Stimulated activated naive B cell treated with anti-CD40 and anti-IgM and Interleukin-4, amounts not matched to agents 10 μg/mL and 1 μg/mL and 100 μg/mL, for 72 hours (primary cell): ENCODE measurements around the gene CKAP2L.

Source experiments
- ATAC-seq, 2 donors: fragments of 150-1000 bp; cut with Tn5 transposase; replicated peaks; 2 replicates each; pipeline ENCODE4 v1.10.0; 2021; ENCODE audit warnings: moderate library complexity in 1 of 2
- DNase-seq: peaks from one replicate; pipeline ENCODE4 v3.0.0; 2021
- H3K27ac Mint-ChIP-seq: one replicate; pipeline ENCODE4 v1.8.0; 2022; ENCODE audit warnings: mild to moderate bottlenecking, mixed read lengths
- H3K27me3 Mint-ChIP-seq, 2 donors: one replicate each; pipeline ENCODE4 v1.8.0; 2022; ENCODE audit warnings: mixed read lengths in 2 of 2
- H3K36me3 Mint-ChIP-seq, 2 donors: one replicate each; pipeline ENCODE4 v1.8.0; 2022; ENCODE audit warnings: mixed read lengths in 2 of 2, mild to moderate bottlenecking in 1 of 2
- H3K4me1 Mint-ChIP-seq, 2 donors: one replicate each; pipeline ENCODE4 v1.8.0; 2022; ENCODE audit warnings: mixed read lengths in 2 of 2, mild to moderate bottlenecking in 1 of 2
- H3K4me3 Mint-ChIP-seq, 2 donors: one replicate each; pipeline ENCODE4 v1.8.0; 2022; ENCODE audit warnings: mild to moderate bottlenecking in 2 of 2, mixed read lengths in 2 of 2, moderate library complexity in 1 of 2
- H3K9me3 Mint-ChIP-seq, 2 donors: one replicate each; pipeline ENCODE4 v1.8.0; 2022; ENCODE audit warnings: mixed read lengths in 2 of 2, mild to moderate bottlenecking in 1 of 2

Gene CKAP2L

DNA sequence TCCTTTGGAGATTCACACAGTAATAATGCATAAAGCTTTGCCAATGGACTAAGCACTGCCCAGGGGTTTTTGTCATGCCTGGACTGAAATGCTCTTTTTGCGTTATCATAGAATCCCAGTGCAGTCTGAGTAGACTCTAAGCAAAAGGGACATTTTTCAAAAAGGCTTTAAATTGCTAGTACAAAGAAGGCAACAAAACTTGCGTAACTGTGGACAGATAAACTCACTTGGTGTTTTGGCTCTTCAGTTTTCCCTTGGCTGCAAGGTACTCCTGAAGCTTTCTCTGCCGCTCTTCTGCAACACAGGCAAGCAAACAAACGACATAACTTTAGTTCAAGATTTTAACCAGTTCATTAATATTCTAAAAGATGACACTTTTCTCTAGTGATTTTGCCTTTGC, 2.1 kb downstream of the CKAP2L start:
- no peaks in the 10 kb centered on the region for H3K36me3 Mint-ChIP-seq
- H3K4me3 Mint-ChIP-seq: no peak overlapping the region
- no peak overlapping the region for H3K27ac Mint-ChIP-seq
- ATAC-seq (no peak), DNase-seq (no peak)
- H3K4me1 Mint-ChIP-seq: peaks cover 11 to 23% of the 10 kb centered on the region in 2 donors
- no peaks in the 10 kb centered on the region for H3K27me3 Mint-ChIP-seq
- no peaks in the 10 kb centered on the region for H3K9me3 Mint-ChIP-seq

DNA sequence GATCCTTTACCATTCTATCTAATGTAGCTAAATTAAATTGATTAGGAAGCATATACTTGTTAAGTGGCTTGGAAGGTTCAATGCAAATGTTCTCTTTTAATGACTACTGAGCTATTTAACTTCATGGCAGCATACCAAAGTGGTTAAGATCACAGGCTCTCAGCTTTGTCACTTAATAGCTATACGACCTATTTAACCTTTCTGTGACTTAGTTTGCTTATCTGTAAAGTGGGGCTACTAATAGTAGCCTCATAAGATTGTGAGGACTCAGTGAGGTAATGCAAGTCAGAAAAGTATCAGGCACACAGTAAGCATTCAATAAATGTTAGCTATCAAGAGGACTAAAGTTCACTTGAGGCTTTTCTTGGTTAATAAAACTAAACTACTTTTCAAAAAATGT, 4.3 kb downstream of the CKAP2L start:
- no peaks in the 10 kb centered on the region for H3K27me3 Mint-ChIP-seq
- H3K9me3 Mint-ChIP-seq: no peaks in the 10 kb centered on the region
- H3K4me1 Mint-ChIP-seq: peaks cover 7 to 14% of the 10 kb centered on the region in 2 donors
- H3K4me3 Mint-ChIP-seq: no peak overlapping the region
- no peaks in the 10 kb centered on the region for H3K36me3 Mint-ChIP-seq
- DNase-seq (no peak), ATAC-seq (no peak)
- no peak overlapping the region for H3K27ac Mint-ChIP-seq

DNA sequence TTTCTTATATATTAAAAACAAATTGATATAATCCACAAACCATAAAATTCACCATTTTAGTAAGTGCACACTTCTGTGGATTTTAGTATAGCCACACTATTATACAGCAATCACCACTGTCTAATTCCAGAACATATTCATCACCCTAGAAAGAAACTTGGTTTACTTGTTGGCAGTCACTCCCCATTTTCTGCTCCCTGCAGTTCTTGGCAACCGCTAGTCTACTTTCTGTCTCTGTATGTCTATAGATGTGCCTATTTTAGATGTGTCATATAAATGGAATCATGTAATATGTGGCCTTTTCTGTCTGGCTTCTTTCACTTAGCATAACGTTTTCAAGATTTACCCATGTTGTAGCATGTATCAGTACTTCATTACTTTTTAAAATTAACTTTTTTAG, 5.7 kb downstream of the CKAP2L start:
- no peak overlapping the region for H3K4me3 Mint-ChIP-seq
- no peak for ATAC-seq
- no peak for DNase-seq
- no peaks in the 10 kb centered on the region for H3K9me3 Mint-ChIP-seq
- H3K4me1 Mint-ChIP-seq: peaks cover 2 to 9% of the 10 kb centered on the region in 2 donors
- no peaks in the 10 kb centered on the region for H3K36me3 Mint-ChIP-seq
- H3K27ac Mint-ChIP-seq: no peak overlapping the region
- no peaks in the 10 kb centered on the region for H3K27me3 Mint-ChIP-seq

DNA sequence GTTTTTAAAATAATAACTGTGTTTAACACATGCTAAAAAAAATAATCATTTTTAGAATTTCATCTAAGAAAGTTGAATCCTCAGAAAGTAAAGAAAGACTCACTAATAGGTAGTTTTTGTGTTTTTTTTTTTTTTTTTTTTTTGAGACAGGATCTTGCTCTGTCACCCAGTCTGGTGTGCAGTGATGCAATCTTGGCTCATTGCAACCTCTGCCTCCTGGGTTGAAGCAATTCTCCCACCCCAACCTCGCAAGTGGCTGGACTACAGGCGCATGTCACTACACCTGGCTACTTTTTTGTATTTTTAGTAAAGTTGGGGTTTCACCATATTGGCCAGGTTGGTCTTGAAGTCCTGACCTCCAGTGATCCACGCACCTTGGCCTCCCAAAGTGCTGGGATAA, 7.1 kb downstream of the CKAP2L start:
- peaks cover 0 to 9% of the 10 kb centered on the region in 2 donors for H3K4me1 Mint-ChIP-seq
- H3K27me3 Mint-ChIP-seq: no peaks in the 10 kb centered on the region
- no peaks in the 10 kb centered on the region for H3K36me3 Mint-ChIP-seq
- H3K9me3 Mint-ChIP-seq: no peaks in the 10 kb centered on the region
- DNase-seq (no peak), ATAC-seq (no peak)
- H3K27ac Mint-ChIP-seq: no peak overlapping the region
- no peak overlapping the region for H3K4me3 Mint-ChIP-seq

DNA sequence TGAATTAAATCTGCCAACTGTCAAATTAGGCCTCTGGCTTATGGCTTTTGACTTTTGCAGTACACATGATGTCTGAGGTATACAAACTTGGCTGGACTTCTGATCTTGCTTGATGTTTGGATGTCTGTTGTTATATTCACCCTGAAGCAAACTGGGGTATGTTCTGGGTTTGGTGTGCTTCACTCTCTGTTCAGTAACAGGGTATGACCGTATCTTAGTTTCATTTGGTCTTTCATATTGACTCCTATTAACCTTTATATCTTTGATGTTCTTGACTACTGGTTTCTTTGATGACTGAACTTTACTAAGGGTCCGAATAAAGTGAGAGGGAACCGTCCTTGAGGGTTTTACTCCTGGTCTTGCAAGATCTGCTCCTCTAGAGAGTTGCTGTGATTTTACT, 8.2 kb downstream of the CKAP2L start:
- Mint-ChIP-seq H3K9me3 (no peaks in the 10 kb centered on the region), H3K27ac (no peak overlapping the region), H3K36me3 (no peaks in the 10 kb centered on the region), H3K4me3 (no peak overlapping the region), H3K27me3 (no peaks in the 10 kb centered on the region), H3K4me1 (peaks cover 0 to 9% of the 10 kb centered on the region in 2 donors)
- DNase-seq (no peak), ATAC-seq (no peak)

DNA sequence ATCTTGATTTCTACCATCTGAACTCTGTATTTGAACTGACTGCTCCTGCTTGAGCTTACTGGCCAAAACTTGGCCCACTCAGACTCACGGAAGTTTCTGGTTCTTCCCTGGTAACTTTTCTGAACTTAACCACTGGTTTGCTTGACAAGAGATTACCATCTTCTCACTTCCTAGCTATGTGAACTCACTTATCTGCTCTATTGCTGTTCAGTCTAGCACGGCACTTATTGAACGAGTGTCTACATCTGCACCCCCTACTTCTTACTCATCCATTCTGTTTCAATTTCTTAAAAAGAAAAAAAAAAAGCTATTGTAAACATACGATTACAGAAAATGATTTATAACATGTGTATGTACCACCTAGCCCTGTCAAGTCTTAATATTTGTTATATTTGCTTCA, 9.0 kb downstream of the CKAP2L start:
- DNase-seq (no peak), ATAC-seq (no peak)
- no peaks in the 10 kb centered on the region for H3K27me3 Mint-ChIP-seq
- no peak overlapping the region for H3K27ac Mint-ChIP-seq
- no peaks in the 10 kb centered on the region for H3K36me3 Mint-ChIP-seq
- no peaks in the 10 kb centered on the region for H3K9me3 Mint-ChIP-seq
- H3K4me1 Mint-ChIP-seq: peaks cover 0 to 9% of the 10 kb centered on the region in 2 donors
- no peak overlapping the region for H3K4me3 Mint-ChIP-seq

DNA sequence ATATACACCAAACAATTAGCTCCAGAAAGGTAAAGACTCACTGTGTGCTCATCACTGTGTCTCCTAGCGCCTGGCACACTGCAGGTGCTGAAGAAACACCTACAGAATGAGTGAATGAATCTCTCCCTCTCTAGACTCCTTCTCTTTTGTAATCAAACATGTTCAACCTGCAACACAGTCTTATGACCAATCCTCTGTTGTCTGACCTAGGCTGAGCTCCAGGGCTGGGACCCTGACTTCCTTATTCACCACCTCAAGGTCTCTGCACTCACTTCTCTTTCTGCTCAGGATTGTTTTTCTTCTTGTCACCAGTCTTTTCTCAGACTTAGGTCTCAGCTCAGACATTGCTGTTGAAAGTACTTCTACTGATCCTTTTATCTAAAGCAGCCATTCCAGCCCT, 9.8 kb downstream of the CKAP2L start:
- Mint-ChIP-seq H3K4me1 (peaks cover 5 to 16% of the 10 kb centered on the region in 2 donors), H3K27me3 (no peaks in the 10 kb centered on the region), H3K4me3 (no peak overlapping the region), H3K9me3 (no peaks in the 10 kb centered on the region), H3K36me3 (no peaks in the 10 kb centered on the region), H3K27ac (no peak overlapping the region)
- ATAC-seq: peak in 1 of 2 donors; percentile 56
- DNase-seq: no peak

DNA sequence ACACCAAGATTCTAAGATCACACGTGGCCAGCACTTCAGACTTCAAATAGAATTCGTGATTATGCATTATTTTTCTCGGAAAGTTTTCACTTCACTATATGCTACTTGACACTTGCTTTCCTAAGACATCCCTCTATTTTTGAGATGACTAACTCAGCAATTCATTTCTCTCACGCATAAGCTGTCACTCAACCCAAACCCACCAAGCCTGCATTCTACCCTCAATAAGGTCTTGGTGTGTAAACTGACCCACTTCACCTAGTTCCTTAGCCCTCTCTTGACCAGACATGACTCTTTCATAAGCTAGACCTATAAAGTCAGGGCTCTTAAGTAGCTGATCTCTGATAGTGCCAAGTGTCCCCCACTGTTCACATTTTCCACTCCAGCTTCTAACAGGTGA, 11.7 kb downstream of the CKAP2L start:
- Mint-ChIP-seq H3K4me1 (peaks cover 5 to 16% of the 10 kb centered on the region in 2 donors), H3K9me3 (no peaks in the 10 kb centered on the region), H3K27me3 (no peaks in the 10 kb centered on the region), H3K4me3 (no peak overlapping the region), H3K27ac (no peak overlapping the region), H3K36me3 (no peaks in the 10 kb centered on the region)
- DNase-seq (no peak), ATAC-seq (no peak)

DNA sequence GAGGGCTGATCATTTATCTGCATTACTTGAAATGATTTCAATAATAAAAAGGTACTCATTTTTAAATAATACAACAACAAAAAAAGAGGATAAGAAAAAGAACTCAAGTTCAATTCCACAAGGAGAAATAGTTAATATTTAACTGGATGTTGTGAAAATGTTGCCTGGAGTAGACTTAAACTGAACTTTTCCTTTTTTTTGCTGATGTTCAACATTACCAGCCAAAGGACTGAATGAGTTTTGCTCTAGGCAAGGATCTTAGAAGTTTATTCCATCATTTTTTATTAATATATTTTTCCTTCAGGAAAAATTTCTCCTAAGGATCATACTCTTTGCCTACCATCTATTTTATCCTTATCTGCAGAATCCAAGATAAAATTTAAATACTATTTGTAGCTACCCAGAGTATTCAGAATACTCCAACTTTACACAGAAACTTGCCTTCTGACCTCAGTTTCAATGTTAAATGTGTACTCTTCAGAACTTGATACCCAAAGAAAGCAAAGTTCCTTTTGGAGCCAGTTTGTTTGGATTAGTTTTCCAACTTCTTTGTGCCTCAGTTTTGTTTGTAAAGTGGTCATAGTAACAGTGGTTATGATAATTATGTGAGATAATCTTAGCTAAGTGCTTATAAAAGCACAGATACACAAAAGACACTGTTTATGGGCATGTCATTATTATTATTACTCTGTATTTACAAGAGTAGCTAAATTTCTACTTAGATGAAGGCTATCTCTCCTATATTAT, 12.8 kb downstream of the CKAP2L start:
- Mint-ChIP-seq H3K27ac (no peak overlapping the region), H3K4me3 (no peak overlapping the region), H3K27me3 (no peaks in the 10 kb centered on the region), H3K4me1 (peaks cover 5 to 16% of the 10 kb centered on the region in 2 donors), H3K36me3 (no peaks in the 10 kb centered on the region), H3K9me3 (no peaks in the 10 kb centered on the region)
- ATAC-seq (no peak), DNase-seq (no peak)

DNA sequence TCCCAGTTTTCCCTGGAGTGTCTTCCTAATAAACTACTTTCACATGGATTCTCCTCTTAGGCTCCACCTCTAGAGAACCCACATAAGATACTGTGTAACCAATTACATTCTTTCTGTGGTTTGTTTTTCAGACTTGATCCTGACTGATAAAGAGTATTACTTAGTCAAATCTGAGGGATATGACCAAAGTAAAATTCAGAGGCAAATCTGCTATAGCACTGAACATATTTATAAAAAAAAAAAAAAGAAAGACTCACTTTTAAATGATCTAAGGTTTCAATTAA, 13.9 kb downstream of the CKAP2L start:
- H3K27ac Mint-ChIP-seq: no peak overlapping the region
- H3K36me3 Mint-ChIP-seq: no peaks in the 10 kb centered on the region
- ATAC-seq: no peak
- no peaks in the 10 kb centered on the region for H3K27me3 Mint-ChIP-seq
- H3K4me1 Mint-ChIP-seq: peaks cover 5 to 16% of the 10 kb centered on the region in 2 donors
- no peaks in the 10 kb centered on the region for H3K9me3 Mint-ChIP-seq
- no peak overlapping the region for H3K4me3 Mint-ChIP-seq
- no peak for DNase-seq

DNA sequence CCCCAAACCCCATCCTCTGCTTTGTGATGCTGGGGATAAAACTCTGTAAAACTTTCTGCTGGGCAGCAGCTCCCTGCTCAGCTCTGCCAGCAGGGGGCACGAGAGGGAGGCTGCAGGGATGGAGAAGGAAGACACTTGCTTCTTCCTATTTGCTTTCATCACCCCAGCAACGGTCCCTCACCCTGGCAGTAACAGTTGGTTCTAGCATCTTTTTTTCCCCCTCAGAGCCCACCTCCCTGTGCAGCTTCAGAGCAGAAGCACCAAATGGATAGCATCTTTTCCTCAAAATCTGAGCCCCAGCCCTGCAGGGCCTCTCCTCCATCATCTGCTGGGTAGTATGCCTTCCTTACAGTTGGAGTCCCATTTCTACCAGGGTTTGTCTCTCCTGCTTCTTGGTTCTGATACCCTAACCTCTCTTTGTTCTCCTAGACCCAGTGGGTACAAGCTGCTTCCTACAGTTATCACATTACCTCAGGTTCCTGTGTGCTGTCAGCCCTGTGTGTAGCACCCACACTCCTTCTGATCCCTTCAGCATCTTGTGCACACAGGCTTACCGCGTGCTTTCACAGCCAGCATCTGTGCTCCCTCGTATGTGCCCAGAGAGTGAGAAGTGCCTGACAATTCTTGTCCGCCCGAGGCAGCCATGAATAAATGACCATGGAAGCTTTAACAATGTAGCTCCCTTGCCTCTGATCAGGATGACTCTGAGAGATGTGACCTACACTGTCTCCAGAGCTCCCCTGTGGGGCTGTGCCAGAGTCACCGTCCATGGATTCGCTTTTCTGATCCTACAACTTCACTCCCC, 14.5 kb downstream of the CKAP2L start:
- Mint-ChIP-seq H3K4me1 (peaks cover 5 to 16% of the 10 kb centered on the region in 2 donors), H3K9me3 (no peaks in the 10 kb centered on the region), H3K36me3 (no peaks in the 10 kb centered on the region), H3K27ac (peak overlapping the region; percentile 38), H3K4me3 (no peak overlapping the region), H3K27me3 (no peaks in the 10 kb centered on the region)
- peak; percentile 63 for DNase-seq
- ATAC-seq: peak; percentile 85 to 94

DNA sequence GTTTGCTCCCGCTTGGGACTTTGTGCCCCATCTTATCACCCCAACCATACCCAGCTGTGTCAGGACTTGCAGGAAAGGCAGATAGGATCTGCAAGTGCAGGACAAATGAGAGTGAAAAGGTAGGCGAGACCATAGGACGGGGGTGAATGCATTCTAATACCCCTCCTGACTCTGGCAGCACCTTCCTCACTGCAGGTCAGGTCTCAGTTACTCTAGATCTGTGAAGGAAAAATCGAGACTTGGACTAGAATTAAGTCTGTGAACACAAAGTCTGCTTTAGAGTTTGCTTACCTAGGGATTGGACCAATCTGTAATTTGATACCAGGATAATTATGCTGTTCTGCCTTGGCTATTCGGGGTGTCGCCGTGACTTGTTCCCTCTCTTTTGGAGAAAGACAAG, 23.9 kb downstream of the CKAP2L start:
- H3K27me3 Mint-ChIP-seq: no peaks in the 10 kb centered on the region
- no peak overlapping the region for H3K4me3 Mint-ChIP-seq
- ATAC-seq: no peak
- no peaks in the 10 kb centered on the region for H3K36me3 Mint-ChIP-seq
- DNase-seq: no peak
- H3K9me3 Mint-ChIP-seq: no peaks in the 10 kb centered on the region
- no peaks in the 10 kb centered on the region for H3K4me1 Mint-ChIP-seq
- no peak overlapping the region for H3K27ac Mint-ChIP-seq

DNA sequence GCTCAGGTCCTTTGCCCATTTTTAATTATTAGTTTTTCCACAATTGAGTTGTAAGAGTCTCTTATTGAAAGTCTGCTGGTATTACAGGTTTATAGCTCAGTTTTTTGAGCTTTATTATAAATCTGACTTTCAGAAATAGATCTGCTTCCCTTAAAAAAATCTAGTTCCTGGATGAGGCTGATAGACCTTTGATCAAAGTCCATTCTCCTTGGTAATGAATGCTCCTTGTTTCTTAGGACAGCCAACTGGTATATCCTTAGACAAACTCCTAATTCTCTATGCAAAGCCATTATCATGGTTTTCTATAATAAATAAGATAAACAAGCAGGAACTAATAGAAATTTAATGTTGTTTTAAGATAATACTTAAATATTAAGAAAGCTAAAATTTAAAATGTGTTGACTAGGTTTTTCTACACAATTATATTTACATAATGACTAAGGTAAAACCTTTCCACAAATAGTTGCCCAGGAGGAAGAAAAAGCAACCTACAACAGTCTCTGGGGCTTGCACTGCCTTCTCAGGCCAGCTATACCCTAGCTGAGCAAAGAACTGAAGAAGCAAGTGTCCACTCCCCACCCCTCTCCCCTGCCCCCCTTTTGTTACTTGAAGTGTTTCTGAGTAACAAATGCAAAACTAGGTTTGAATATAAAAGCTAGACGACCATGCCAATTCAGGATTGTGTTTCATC, 26.7 kb downstream of the CKAP2L start:
- no peak overlapping the region for H3K4me3 Mint-ChIP-seq
- no peak overlapping the region for H3K27ac Mint-ChIP-seq
- no peaks in the 10 kb centered on the region for H3K4me1 Mint-ChIP-seq
- no peaks in the 10 kb centered on the region for H3K36me3 Mint-ChIP-seq
- no peaks in the 10 kb centered on the region for H3K9me3 Mint-ChIP-seq
- DNase-seq (no peak), ATAC-seq (no peak)
- H3K27me3 Mint-ChIP-seq: no peaks in the 10 kb centered on the region

DNA sequence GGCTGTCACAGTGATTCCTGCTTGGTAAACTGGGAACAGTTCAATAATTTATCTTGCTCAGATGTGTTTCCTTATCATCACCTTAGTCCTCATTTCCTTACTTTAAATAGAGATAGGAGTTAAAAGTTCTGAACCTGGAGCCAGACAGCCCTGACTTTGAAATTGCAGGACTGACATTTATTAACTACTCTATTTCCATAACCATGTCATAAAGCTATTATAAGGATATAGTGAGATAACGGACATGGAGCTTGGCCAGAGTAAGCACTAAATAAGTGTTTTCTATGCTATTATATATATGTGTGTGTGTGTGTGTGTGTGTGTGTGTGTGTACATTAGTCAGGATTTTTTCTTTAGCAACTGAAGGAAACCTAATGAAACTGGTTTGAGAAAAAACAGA, 30.5 kb downstream of the CKAP2L start:
- Mint-ChIP-seq H3K4me3 (no peak overlapping the region), H3K27ac (no peak overlapping the region), H3K27me3 (no peaks in the 10 kb centered on the region), H3K4me1 (peaks cover 0 to under 1% of the 10 kb centered on the region in 2 donors), H3K36me3 (no peaks in the 10 kb centered on the region), H3K9me3 (no peaks in the 10 kb centered on the region)
- DNase-seq (no peak), ATAC-seq (no peak)

DNA sequence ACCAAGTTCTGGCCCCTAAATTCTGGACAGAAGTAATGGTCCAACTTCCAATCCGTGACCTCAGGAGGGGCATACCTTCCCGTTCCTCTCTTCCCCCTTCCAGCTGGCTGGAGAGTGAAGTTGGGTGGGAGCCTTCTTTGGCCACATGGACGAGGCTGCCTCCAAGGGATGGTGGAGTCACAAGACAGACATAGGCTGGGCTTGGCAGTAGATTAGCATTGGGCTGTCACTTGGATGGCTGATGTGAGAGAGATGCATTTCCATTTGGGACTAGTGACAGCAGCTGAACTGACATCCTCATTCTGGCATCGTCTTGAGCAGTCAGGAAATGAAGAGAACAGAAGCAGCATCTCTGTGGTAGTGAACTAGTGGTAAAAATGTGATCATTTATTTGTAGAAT, 31.0 kb downstream of the CKAP2L start:
- no peaks in the 10 kb centered on the region for H3K36me3 Mint-ChIP-seq
- ATAC-seq: no peak
- DNase-seq: no peak
- no peak overlapping the region for H3K27ac Mint-ChIP-seq
- no peak overlapping the region for H3K4me3 Mint-ChIP-seq
- H3K4me1 Mint-ChIP-seq: peaks cover under 1 to 4% of the 10 kb centered on the region in 2 donors
- no peaks in the 10 kb centered on the region for H3K27me3 Mint-ChIP-seq
- H3K9me3 Mint-ChIP-seq: no peaks in the 10 kb centered on the region
